NCI-H2227 treated with DMSO at 0.1 percent for 48 hours (cell line): Measurements from ENCODE around the gene RDH5.

ENCODE experiments used
- DNase-seq: peaks from one replicate; lab custom pipeline; 2025; lab: John Stamatoyannopoulos, UW

RDH5 gene

GRCh38 chr12:55720071-55720564, at the start of gene RDH5:
Gene RDH5, plus strand, starts transcription at chr12:55720393. Its CDS starts 792 bp downstream, at chr12:55721185.
- no peak for DNase-seq

- DNase-seq: no peak
Observed at GRCh38 chr12:55671746-55672145, 48.4 kb upstream of the RDH5 start.

- no peak for DNase-seq
Observed at GRCh38 chr12:55673638-55674037, 46.6 kb upstream of the RDH5 start.

GRCh38 chr12:55675666-55676065, 44.5 kb upstream of the RDH5 start:
- DNase-seq: no peak

- no peak for DNase-seq
Observed at GRCh38 chr12:55676707-55677106, 43.5 kb upstream of the RDH5 start.

GRCh38 chr12:55679691-55680090, 40.5 kb upstream of the RDH5 start:
- DNase-seq: no peak

GRCh38 chr12:55681142-55682077, 38.8 kb upstream of the RDH5 start:
- peak; percentile 31 for DNase-seq

GRCh38 chr12:55682087-55682796, 38.0 kb upstream of the RDH5 start:
- no peak for DNase-seq

GRCh38 chr12:55683676-55684075, 36.5 kb upstream of the RDH5 start:
- no peak for DNase-seq

- no peak for DNase-seq
Observed at GRCh38 chr12:55684761-55685370, 35.3 kb upstream of the RDH5 start.

- DNase-seq: no peak
Observed at GRCh38 chr12:55685671-55686070, 34.5 kb upstream of the RDH5 start.

GRCh38 chr12:55686366-55687010, 33.7 kb upstream of the RDH5 start:
- DNase-seq: no peak

- no peak for DNase-seq
Observed at GRCh38 chr12:55687746-55688145, 32.4 kb upstream of the RDH5 start.

GRCh38 chr12:55688716-55689655, 31.2 kb upstream of the RDH5 start:
- DNase-seq: no peak

- no peak for DNase-seq
Observed at GRCh38 chr12:55692631-55693322, 27.4 kb upstream of the RDH5 start.

- no peak for DNase-seq
Observed at GRCh38 chr12:55693323-55694187, 26.6 kb upstream of the RDH5 start.

GRCh38 chr12:55694188-55694515, 26.0 kb upstream of the RDH5 start:
- no peak for DNase-seq

- DNase-seq: no peak
Observed at GRCh38 chr12:55694651-55695050, 25.5 kb upstream of the RDH5 start.

GRCh38 chr12:55695349-55695748, 24.8 kb upstream of the RDH5 start:
- DNase-seq: no peak
